ENCODE data around the gene ANP32B. TPM values are rescaled to one million over a fixed set of nuclear protein-coding genes. Genes with fewer than 3 reads are reported as not detected.
"Not testable (repeated sequence)": the region's sequence is repeated elsewhere in the genome, so short reads cannot be mapped to it uniquely, and the experiment has no call there.

The ANP32B gene
- total RNA-seq, 1 donor from 2014 or later = 49.1 TPM

- DNase-seq = peak; percentile 94
- peak; percentile 30 for ATAC-seq
- intact Hi-C loops (cut with micrococcal nuclease) = loop anchor here (10.0 kb wide), 1 partner anchor 50 kb away; no protein-coding TSS in a partner anchor
Observed at GRCh38 chr9:97984188-97985057, 1.3 kb downstream of the ANP32B start.

DNA sequence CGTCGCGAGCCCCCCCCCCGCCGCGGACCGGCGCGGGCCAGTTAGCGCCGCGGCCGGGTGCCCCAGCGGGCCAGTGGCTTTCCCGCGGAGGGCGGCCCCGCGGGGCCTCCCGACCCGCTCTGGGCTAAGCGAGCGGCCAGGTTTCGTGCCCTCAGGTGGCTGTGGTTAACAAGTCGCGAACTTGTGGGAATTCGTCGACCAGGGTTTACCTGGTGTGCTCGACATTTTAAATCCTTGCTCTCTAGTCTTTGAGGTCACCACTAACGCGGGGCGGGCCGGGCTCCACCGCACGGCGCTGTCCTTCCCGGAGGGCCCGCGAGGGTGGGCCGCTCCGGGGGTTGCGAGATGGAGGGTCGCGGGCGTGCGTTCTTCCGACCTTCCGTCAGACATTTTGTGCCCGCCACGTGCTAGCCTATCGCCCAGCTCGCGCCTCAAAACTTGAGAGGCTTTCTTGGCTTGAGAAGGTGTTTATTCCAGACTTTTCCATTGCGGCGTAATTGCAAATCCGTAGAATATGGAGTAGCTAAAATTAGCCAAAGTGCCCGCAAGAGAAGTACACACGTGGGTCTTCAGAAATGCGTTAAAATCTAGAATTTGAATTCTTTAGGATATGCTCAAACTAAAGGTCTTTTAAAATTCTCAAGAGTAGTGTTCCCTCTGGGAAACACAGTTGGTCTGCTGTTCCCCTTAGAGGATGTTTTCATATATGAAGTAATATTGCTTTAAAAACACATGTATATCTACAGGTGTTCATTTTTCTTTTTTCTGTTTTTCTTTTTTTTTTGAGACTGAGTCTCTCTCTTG, 2.1 kb downstream of the ANP32B start:
- DNase-seq = peak; percentile 48
- intact Hi-C loops (cut with micrococcal nuclease) = loop anchor here (10.0 kb wide), 1 partner anchor 50 kb away; no protein-coding TSS in a partner anchor
- no peak for ATAC-seq

DNA sequence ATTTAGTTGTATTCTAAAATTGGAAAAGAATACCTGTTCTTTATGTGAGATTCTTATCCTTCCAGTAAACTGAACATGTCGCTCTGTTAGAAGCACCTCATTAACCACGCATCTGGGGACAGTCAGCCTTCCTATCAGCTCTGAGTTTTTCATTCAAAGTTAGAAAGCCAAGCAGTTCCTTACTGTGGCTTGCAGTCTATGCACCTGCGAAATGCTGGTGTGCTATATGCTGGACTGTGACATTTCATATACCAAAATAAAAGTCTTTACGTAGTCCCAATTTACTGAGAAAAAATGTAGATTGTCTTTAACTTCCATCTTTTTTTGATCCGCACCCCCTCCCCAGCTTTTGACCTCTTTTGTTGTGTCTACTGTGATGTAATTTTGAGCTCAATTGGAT, 4.3 kb downstream of the ANP32B start:
- intact Hi-C loops (cut with micrococcal nuclease) = loop anchor here (10.0 kb wide), 1 partner anchor 47 kb away; no protein-coding TSS in a partner anchor
- ATAC-seq = no peak
- DNase-seq = no peak

GRCh38 chr9:97990259-97990658, 7.1 kb downstream of the ANP32B start:
- no peak for ATAC-seq
- no peak for DNase-seq
- intact Hi-C loops (cut with micrococcal nuclease) = no loop called here

- intact Hi-C loops (cut with micrococcal nuclease) = no loop called here
- no peak for ATAC-seq
- DNase-seq = no peak
Observed at GRCh38 chr9:97991818-97992217, 8.7 kb downstream of the ANP32B start.

DNA sequence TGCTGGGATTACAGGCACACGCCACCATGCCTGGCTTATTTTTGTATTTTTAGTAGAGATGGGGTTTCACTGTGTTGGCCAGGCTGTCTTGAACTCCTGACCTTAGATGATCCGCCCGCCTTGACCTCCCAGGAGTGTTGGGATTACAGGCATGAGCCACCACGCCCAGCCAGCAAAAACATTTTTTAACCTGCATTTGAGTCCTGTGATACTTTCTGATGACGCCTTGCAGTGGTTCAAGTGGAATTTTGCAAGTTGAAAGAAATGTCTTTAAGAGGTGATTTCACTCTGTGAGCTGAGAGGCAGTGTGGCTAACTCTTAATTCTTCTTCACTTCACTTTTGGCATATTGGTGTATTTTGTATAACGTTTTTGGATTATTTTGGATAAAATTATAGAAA, 9.1 kb downstream of the ANP32B start:
- ATAC-seq = no peak
- intact Hi-C loops (cut with micrococcal nuclease) = no loop called here
- no peak for DNase-seq

DNA sequence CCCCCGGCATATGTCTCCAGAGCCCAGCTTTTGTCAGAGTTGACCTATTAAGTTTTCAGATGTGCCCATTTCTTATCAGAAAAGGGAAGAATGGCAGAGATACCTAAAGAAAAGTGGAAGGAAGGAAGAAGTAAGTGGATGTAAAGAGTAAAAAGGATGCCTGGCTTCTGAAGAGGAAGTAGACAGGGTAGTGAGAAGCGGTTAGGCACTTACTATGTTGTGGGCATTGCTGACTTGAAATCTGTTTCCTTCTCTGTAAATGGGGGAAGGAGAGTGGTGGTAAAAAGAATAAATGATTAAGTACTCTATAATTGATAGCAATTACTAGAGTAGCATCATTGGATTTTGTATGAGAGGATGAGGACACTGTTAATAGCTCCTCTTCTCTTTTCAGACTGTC, 9.9 kb downstream of the ANP32B start:
- ATAC-seq (no peak), DNase-seq (no peak)
- intact Hi-C loops (cut with micrococcal nuclease) = no loop called here

DNA sequence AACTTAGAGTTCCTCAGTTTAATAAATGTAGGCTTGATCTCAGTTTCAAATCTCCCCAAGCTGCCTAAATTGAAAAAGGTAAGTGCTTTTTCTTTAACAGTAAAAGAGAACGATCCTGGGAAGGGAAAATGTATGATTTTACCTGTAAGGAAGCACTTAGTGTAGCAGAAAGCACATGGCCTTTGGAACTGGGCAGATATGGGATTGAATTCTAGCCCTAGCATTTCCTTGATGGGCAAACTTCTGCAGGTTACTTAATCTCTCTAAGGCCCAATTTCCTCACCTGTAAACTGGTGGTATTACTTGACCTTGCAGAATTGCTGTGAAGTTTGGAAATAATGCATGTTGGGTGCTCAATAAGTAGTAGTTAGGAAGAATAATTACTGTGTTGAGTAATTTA, 11.6 kb downstream of the ANP32B start:
- DNase-seq (no peak), ATAC-seq (no peak)
- intact Hi-C loops (cut with micrococcal nuclease) = no loop called here

GRCh38 chr9:97996676-97997075, 13.5 kb downstream of the ANP32B start:
- intact Hi-C loops (cut with micrococcal nuclease); ATAC-seq; DNase-seq: not testable (repeated sequence)

DNA sequence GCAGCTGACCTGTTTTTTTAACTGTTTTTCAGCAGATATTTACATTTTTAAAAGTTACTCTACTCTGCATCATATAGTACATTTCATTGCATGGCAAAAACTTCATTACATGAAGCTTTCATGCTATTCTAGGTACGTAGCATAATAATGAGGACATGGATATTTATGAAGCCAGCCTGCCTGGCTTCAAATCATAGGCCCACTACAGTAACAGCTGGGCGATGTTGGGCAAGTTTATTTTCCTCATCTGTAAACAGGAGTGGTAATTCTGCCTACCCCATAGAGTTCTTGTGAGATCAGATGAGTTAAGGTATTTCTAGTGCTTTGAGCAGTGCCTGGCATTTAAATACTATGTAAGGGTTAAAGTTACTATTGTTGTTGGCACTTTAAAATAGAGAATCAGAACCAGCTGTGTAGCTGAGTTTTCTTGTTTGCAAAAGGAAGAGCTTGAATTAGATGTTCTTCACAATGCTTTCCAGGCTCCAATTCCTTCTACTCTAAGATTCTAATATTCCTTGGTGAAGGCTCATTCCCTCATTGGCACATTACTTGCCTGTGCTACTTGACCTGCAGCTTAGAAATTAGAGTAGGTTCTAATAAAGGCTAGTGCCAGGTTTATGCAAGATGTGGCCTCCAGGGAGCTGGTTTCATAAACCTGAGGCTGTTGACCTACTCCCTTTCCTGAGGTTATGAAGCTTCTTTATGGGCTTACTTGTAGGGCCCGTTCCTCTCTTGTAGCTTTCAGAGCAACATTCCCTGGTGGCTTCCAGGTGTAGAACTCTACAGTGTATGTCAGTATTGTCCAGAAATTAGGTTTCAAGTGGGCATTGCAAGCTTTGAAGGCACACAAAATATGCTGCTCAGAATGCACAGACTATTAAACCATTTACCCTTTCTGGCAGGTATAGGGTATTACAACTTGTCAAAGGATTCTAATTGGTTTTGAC, 14.5 kb downstream of the ANP32B start:
- intact Hi-C loops (cut with micrococcal nuclease) = no loop called here
- ATAC-seq = no peak
- no peak for DNase-seq

GRCh38 chr9:98002808-98003207, 19.7 kb downstream of the ANP32B start:
- ATAC-seq (no peak), DNase-seq (no peak)
- intact Hi-C loops (cut with micrococcal nuclease) = no loop called here

GRCh38 chr9:98006127-98006796, 23.1 kb downstream of the ANP32B start:
- DNase-seq = no peak
- intact Hi-C loops (cut with micrococcal nuclease) = no loop called here
- peak; percentile 66 for ATAC-seq

GRCh38 chr9:98007251-98007928, 24.2 kb downstream of the ANP32B start:
- ATAC-seq (no peak), DNase-seq (no peak)
- intact Hi-C loops (cut with micrococcal nuclease) = no loop called here

GRCh38 chr9:98008764-98009163, 25.6 kb downstream of the ANP32B start:
- no peak for ATAC-seq
- intact Hi-C loops (cut with micrococcal nuclease) = no loop called here
- no peak for DNase-seq

GRCh38 chr9:98009437-98009836, 26.3 kb downstream of the ANP32B start:
- ATAC-seq (no peak), DNase-seq (no peak)
- intact Hi-C loops (cut with micrococcal nuclease) = no loop called here

GRCh38 chr9:98009936-98010335, 26.8 kb downstream of the ANP32B start:
- peak; percentile 55 for ATAC-seq
- DNase-seq = no peak
- intact Hi-C loops (cut with micrococcal nuclease) = no loop called here

- DNase-seq = no peak
- intact Hi-C loops (cut with micrococcal nuclease) = no loop called here
- peak; percentile 46 for ATAC-seq
Observed at GRCh38 chr9:98010445-98010844, 27.3 kb downstream of the ANP32B start.

DNA sequence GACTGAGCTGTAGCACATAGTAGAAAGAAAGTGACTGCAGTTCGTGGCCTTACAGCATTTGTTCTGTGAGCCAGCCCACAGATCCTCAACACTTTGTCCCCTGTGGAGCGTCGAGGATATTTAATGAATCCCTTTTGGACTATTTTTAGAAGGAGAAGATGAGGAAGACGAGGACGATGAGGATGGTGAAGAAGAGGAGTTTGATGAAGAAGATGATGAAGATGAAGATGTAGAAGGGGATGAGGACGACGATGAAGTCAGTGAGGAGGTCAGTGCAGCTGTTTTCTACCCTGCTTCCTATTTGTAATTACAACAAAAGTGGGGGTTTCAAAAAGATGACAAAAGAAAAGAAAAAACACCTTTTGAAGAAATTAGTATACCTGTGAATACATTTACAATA, 28.0 kb downstream of the ANP32B start:
- ATAC-seq = no peak
- intact Hi-C loops (cut with micrococcal nuclease) = no loop called here
- DNase-seq = no peak

Measured in left ventricle myocardium superior (tissue), 1 donor.